LNCAP (cell line): ENCODE measurements around the gene CORO2A.

ENCODE experiments used
- CTCF ChIP-seq: fragments of 450-650 bp; IDR thresholded peaks from 2 replicates; pipeline ENCODE4 v1.5.1; 2017; ENCODE audit warnings: mild to moderate bottlenecking

CORO2A gene

GRCh38 chr9:98231770-98232478 is 39.5 kb upstream of the CORO2A start:
- no peak for TF ChIP-seq CTCF

GRCh38 chr9:98230789-98231188 is 38.4 kb upstream of the CORO2A start:
- no peak for TF ChIP-seq CTCF

GRCh38 chr9:98230304-98230703 is 37.9 kb upstream of the CORO2A start:
- TF ChIP-seq CTCF, result no peak

GRCh38 chr9:98229620-98230019 is 37.2 kb upstream of the CORO2A start:
- no peak for TF ChIP-seq CTCF

GRCh38 chr9:98229090-98229395 is 36.6 kb upstream of the CORO2A start:
- TF ChIP-seq CTCF, result no peak

- TF ChIP-seq CTCF, result no peak
Measured at GRCh38 chr9:98228392-98229089, 36.1 kb upstream of the CORO2A start.

GRCh38 chr9:98227883-98228282 is 35.4 kb upstream of the CORO2A start:
- TF ChIP-seq CTCF, result no peak

- no peak for TF ChIP-seq CTCF
Measured at GRCh38 chr9:98226957-98227356, 34.5 kb upstream of the CORO2A start.
